Stimulated activated naive B cell treated with anti-CD40 and anti-IgM and Interleukin-4, amounts not matched to agents 10 μg/mL and 1 μg/mL and 100 μg/mL, for 72 hours (primary cell): ENCODE results near the gene GALNT15.
A peak's percentile ranks its signal among the peaks of the same experiment; 100 is the strongest.

ENCODE experiments used
- ATAC-seq, 2 donors: fragments of 150-1000 bp; cut with Tn5 transposase; replicated peaks; 2 replicates each; pipeline ENCODE4 v1.10.0; 2021; ENCODE audit warnings: moderate library complexity in 1 of 2
- DNase-seq: peaks from one replicate; pipeline ENCODE4 v3.0.0; 2021
- H3K27ac Mint-ChIP-seq: one replicate; pipeline ENCODE4 v1.8.0; 2022; ENCODE audit warnings: mild to moderate bottlenecking, mixed read lengths
- H3K27me3 Mint-ChIP-seq, 2 donors: one replicate each; pipeline ENCODE4 v1.8.0; 2022; ENCODE audit warnings: mixed read lengths in 2 of 2
- H3K36me3 Mint-ChIP-seq, 2 donors: one replicate each; pipeline ENCODE4 v1.8.0; 2022; ENCODE audit warnings: mixed read lengths in 2 of 2, mild to moderate bottlenecking in 1 of 2
- H3K4me1 Mint-ChIP-seq, 2 donors: one replicate each; pipeline ENCODE4 v1.8.0; 2022; ENCODE audit warnings: mixed read lengths in 2 of 2, mild to moderate bottlenecking in 1 of 2
- H3K4me3 Mint-ChIP-seq, 2 donors: one replicate each; pipeline ENCODE4 v1.8.0; 2022; ENCODE audit warnings: mild to moderate bottlenecking in 2 of 2, mixed read lengths in 2 of 2, moderate library complexity in 1 of 2
- H3K9me3 Mint-ChIP-seq, 2 donors: one replicate each; pipeline ENCODE4 v1.8.0; 2022; ENCODE audit warnings: mixed read lengths in 2 of 2, mild to moderate bottlenecking in 1 of 2

Gene GALNT15

DNA sequence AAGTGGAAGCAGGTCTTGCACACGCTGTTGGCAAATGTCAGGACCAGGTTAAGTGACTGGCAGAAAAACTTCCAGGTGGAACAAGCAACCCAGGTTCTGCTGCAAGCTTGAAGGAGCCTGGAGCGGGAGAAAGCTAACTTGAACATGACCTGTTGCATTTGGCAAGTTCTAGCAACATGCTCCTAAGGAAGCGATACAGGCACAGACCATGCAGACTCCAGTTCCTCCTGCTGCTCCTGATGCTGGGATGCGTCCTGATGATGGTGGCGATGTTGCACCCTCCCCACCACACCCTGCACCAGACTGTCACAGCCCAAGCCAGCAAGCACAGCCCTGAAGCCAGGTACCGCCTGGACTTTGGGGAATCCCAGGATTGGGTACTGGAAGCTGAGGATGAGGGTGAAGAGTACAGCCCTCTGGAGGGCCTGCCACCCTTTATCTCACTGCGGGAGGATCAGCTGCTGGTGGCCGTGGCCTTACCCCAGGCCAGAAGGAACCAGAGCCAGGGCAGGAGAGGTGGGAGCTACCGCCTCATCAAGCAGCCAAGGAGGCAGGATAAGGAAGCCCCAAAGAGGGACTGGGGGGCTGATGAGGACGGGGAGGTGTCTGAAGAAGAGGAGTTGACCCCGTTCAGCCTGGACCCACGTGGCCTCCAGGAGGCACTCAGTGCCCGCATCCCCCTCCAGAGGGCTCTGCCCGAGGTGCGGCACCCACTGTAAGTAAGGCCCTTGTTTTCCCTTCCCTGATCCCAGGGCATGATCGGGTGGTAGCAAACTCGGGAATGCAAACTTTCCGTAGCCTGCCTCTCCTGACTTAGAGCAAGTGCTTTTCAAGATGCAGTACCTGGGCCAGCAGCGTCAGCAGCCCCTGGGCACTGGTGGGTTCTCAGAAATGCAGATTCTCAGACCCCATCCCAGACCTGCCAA lies 759 bp downstream of the GALNT15 start:
- H3K27ac Mint-ChIP-seq = no peak overlapping the region
- no peaks in the 10 kb centered on the region for H3K9me3 Mint-ChIP-seq
- no peaks in the 10 kb centered on the region for H3K36me3 Mint-ChIP-seq
- H3K4me1 Mint-ChIP-seq = peaks cover 0 to 1% of the 10 kb centered on the region in 2 donors
- no peak for DNase-seq
- no peak for ATAC-seq
- no peak overlapping the region for H3K4me3 Mint-ChIP-seq
- H3K27me3 Mint-ChIP-seq = peaks cover 17 to 18% of the 10 kb centered on the region in 2 donors

DNA sequence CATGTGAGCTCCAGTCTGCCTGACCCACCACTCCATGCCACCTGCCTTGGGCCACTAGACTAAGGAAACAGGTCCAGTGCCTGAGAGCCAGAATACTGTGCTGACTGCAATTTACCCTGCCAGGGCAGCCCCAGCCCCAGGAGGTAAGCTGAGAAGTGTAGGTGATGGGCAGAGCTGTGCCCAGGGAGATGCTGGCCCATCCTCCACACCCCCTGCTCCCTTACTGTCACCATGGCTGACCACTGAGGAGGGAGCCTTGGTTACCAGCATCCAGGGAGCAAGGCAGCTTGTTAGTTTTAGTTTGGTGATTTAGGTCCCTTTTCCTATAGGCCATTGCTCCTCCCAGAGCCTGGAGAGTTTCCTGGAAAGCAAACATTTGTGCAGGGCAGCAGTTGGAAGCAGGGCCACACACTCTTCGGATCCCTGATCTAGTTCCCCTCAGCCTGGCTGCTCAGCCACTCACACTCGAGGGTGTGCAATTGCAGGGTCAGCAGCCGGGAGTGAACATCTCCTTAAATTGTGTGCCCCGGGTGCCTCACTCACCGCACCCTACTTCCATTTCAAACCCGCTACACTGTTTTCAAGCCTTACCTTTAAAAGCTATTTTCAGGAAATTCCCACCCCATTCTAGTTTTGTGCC lies 2.0 kb downstream of the GALNT15 start:
- peaks cover 17 to 18% of the 10 kb centered on the region in 2 donors for H3K27me3 Mint-ChIP-seq
- no peaks in the 10 kb centered on the region for H3K9me3 Mint-ChIP-seq
- ATAC-seq = no peak
- H3K27ac Mint-ChIP-seq = no peak overlapping the region
- no peak for DNase-seq
- no peak overlapping the region for H3K4me3 Mint-ChIP-seq
- peaks cover 0 to 1% of the 10 kb centered on the region in 2 donors for H3K4me1 Mint-ChIP-seq
- no peaks in the 10 kb centered on the region for H3K36me3 Mint-ChIP-seq

DNA sequence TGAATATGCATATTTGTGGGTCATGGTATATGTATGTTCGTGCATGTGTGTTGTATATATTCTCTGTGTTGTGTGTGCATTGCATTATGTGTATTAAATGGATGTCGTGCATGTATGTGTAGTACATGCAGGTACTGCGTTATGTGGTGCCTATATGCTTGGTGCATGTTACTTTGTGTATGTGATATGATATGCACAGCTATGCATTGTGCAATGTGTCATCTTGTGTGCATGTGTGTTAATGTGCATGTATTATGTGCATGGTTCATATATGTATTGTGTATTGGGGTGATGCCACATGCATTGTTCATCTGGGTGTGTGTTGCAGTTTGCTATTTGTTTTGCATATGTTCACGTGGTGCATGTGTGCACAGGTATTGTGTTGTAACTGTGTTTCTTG lies 2.9 kb downstream of the GALNT15 start:
- Mint-ChIP-seq H3K4me1 (peaks cover 0 to 1% of the 10 kb centered on the region in 2 donors), H3K27me3 (peaks cover 17 to 18% of the 10 kb centered on the region in 2 donors), H3K36me3 (no peaks in the 10 kb centered on the region), H3K27ac (no peak overlapping the region), H3K4me3 (no peak overlapping the region), H3K9me3 (no peaks in the 10 kb centered on the region)
- DNase-seq (no peak), ATAC-seq (no peak)

DNA sequence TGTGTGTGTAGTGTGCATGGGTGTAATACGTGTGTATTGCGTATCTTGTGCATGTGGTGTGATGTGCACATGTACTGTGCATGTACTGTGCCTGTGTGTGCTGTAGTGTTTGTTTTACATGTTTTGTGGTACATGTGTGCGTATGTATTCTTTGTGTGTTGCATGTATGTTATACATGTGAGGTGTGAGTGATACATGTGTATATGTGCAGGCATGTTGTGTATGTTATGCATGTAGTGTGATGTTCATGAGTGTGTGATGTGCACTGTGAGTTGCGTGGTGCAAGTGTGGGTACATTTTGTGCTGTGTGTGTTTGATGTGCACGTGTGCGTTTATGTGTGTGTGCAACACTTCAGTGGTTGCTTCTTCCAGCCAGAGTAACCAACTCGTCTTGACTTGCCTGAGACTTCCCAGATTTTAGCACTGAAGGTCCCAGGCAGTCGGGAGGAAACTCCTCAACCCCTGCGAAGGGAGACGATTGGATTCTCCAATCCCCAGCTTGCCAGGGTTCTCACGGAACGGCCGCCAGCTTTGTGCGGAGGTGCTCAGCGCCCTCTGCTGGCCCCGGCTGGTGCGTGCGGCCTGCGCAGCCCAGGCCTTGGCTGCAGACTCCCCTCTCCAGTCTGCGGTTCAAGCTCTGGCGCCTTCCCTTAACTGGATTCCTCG lies 3.6 kb downstream of the GALNT15 start:
- H3K36me3 Mint-ChIP-seq = no peaks in the 10 kb centered on the region
- DNase-seq (peak; percentile 43), ATAC-seq (peak; percentile 81 to 89)
- H3K4me1 Mint-ChIP-seq = peaks cover 0 to 1% of the 10 kb centered on the region in 2 donors
- no peak overlapping the region for H3K4me3 Mint-ChIP-seq
- no peak overlapping the region for H3K27ac Mint-ChIP-seq
- peaks cover 17 to 18% of the 10 kb centered on the region in 2 donors for H3K27me3 Mint-ChIP-seq
- H3K9me3 Mint-ChIP-seq = no peaks in the 10 kb centered on the region

DNA sequence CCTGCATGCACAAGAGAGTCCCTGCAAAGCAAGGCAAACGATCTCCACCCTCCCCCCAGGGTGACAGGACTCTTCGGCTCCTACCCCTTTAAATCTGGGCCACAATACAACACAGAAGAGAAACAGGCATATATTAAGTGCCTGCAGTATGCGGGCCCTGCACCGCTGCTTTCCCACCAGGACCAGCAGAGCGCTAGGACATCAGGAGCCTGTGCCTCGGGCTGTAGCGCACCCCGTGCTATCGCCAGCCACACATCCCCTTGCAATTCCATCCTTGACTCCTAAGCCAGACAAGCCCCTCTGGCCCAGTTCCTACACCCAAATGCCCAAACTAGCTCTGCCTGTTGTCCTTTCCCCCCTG lies 4.1 kb downstream of the GALNT15 start:
- Mint-ChIP-seq H3K4me3 (no peak overlapping the region), H3K9me3 (no peaks in the 10 kb centered on the region), H3K27me3 (peaks cover 17 to 18% of the 10 kb centered on the region in 2 donors), H3K36me3 (no peaks in the 10 kb centered on the region), H3K4me1 (peaks cover 0 to 1% of the 10 kb centered on the region in 2 donors), H3K27ac (no peak overlapping the region)
- DNase-seq = no peak
- peak; percentile 14 to 29 for ATAC-seq

DNA sequence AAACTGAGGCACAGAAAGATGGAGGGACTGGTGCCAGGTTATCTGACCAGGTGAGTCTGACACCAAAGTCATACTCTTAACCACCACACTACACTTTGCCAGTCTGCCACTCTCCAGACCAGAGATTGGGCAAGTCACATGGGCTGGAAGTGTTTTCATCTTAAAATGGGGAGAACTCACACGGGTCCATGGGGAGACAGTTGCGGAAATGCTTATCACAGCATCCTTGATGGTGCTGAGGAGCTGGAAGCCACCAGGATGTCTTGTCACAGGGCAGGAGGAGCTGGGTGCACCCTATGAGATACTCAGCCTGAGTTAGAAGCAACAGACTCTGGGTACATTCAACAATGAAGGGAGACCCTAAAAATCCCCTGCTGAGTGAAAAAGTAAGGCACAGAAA lies 4.8 kb downstream of the GALNT15 start:
- Mint-ChIP-seq H3K9me3 (no peaks in the 10 kb centered on the region), H3K36me3 (no peaks in the 10 kb centered on the region)

DNA sequence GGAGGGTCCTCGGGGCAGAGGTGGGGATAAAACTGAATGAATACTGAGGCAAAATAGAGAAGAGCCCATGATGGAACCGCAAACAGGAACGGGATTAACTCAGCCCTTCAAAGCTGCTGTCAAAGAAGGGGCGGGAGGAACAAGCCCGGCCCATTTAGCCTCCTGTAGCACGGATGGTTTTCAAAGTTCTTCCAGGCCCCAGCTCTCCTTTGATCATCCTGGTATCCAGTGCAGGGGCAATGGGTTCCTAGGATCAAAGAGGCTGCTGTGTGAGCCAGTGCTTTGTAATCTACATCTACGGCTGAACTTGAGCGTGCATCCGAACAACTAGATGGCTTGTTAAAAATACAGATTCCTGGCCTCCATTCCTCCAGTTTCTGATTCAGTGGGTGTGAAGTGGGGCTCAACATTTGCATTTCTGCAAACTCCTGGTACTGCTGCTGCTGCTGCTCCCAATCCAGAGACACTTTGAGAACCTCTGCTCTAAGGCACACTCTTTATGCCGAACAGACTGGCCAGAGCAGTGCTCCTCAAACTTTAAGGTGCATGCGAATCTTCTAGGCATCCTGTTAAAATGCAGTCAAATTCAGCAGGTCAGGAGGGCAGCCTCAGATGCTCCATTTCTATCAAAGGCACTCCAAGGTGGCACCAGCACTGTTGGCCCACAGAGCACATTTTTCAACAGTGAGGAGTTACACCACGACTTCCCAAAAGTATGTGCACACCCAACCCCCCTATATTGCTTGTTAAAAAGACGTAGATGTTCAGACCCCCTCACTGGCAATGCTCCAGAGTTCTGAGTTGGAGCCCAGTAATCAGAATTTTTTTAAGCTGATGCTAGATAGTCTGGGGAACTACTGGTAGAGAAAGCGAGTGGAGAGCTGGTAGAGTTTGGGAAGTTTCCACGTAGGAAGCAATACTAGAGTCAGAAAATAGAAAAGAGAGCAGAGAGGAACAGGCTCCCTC lies 5.6 kb downstream of the GALNT15 start:
- no peak for ATAC-seq
- Mint-ChIP-seq H3K9me3 (no peaks in the 10 kb centered on the region), H3K4me3 (no peak overlapping the region), H3K27me3 (peaks cover 17 to 18% of the 10 kb centered on the region in 2 donors), H3K27ac (no peak overlapping the region), H3K4me1 (peaks cover 0 to 1% of the 10 kb centered on the region in 2 donors), H3K36me3 (no peaks in the 10 kb centered on the region)
- no peak for DNase-seq

More for the DNA sequence above, 4.8 kb downstream of the GALNT15 start:
- peaks cover 0 to 1% of the 10 kb centered on the region in 2 donors for H3K4me1 Mint-ChIP-seq
- H3K27ac Mint-ChIP-seq = no peak overlapping the region
- ATAC-seq (no peak), DNase-seq (no peak)
- H3K4me3 Mint-ChIP-seq = no peak overlapping the region
- H3K27me3 Mint-ChIP-seq = peaks cover 17 to 18% of the 10 kb centered on the region in 2 donors

DNA sequence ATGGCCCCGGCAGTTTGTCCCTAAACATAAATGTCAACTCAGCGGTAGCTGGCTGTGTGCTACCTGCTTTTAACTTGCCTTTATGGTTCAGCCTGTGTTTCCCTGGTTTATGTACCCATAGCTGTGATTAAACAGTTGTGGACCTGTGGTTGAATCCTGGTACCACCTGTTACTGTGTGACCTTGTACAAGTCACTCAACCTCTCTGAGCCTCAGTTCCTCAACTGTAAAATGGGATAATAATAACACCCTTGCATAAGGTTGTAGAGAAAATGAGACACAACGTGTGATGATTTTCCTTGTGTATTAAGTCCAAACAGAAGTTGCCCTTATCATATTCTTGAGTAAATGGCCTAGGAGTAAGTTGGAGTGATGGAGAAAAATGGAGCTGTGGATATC lies 6.3 kb downstream of the GALNT15 start:
- Mint-ChIP-seq H3K36me3 (no peaks in the 10 kb centered on the region), H3K4me3 (no peak overlapping the region), H3K4me1 (peaks cover 0 to 1% of the 10 kb centered on the region in 2 donors), H3K27ac (no peak overlapping the region), H3K27me3 (peaks cover 17 to 18% of the 10 kb centered on the region in 2 donors), H3K9me3 (no peaks in the 10 kb centered on the region)
- ATAC-seq (no peak), DNase-seq (no peak)

DNA sequence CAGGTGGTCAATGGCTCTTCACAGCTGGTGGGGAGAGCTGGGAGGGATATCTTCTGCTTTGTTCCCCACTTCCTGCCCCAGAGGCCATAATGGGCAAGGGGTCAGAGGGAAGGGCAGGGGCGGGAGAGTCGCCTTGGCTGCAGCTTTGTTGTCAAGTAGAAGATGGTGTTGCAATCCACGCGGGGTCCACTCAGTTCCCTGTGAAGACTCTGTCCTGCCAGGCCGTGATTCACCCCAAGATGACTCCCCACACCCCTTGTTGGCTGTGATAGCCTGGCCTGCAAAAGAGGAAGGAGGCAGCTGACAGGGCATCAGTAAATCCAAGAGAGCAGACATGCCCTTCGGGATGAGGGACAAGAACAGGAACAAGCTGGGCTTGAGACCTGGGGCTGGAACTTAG lies 6.9 kb downstream of the GALNT15 start:
- ATAC-seq = no peak
- no peaks in the 10 kb centered on the region for H3K36me3 Mint-ChIP-seq
- H3K9me3 Mint-ChIP-seq = no peaks in the 10 kb centered on the region
- no peak overlapping the region for H3K4me3 Mint-ChIP-seq
- peaks cover 0 to 1% of the 10 kb centered on the region in 2 donors for H3K4me1 Mint-ChIP-seq
- H3K27ac Mint-ChIP-seq = no peak overlapping the region
- no peak for DNase-seq
- H3K27me3 Mint-ChIP-seq = peaks cover 17 to 18% of the 10 kb centered on the region in 2 donors

DNA sequence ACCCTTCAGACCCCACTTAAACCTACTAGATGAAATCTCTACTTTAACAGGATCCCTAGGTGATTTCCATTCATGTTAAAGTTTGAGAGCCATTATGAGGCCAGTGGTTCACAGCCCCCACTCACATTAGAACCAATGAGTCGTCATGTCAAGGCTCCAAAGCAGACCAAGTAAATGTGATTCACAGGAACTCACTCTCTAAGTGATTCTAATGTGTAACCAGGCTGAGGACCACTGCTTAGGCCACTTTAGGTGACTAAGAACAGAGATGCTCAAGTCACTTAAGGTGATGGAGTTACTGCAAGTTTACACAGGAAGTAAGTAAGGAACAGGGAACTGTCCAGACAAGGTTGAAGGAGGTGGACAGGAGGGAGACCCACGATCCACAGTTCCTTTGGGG lies 7.7 kb downstream of the GALNT15 start:
- no peaks in the 10 kb centered on the region for H3K36me3 Mint-ChIP-seq
- no peak for DNase-seq

DNA sequence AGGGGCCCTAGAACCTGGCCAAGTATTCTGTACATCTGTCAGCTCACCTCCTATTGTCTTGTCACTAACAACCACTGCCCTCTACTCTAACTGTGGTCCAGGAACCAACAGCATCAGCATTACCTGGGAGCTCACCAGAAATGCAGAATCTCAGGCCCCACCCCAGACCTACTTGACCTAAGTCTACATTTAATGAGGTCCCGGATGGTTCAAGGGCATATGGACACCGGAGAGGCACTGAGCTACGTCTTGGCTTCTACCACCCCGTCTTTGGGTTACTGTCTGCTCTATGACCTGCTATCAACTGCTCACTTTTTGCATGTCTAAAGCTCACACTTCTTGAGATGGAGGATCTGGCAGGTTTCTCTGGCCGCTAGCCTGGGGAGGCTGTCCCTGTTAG lies 8.1 kb downstream of the GALNT15 start:
- H3K27me3 Mint-ChIP-seq = peaks cover 12 to 13% of the 10 kb centered on the region in 2 donors
- peaks cover 0 to 1% of the 10 kb centered on the region in 2 donors for H3K4me1 Mint-ChIP-seq
- no peak overlapping the region for H3K4me3 Mint-ChIP-seq
- H3K27ac Mint-ChIP-seq = no peak overlapping the region
- H3K36me3 Mint-ChIP-seq = no peaks in the 10 kb centered on the region
- ATAC-seq (no peak), DNase-seq (no peak)
- peaks cover 0 to 1% of the 10 kb centered on the region in 2 donors for H3K9me3 Mint-ChIP-seq

More for the DNA sequence above, 7.7 kb downstream of the GALNT15 start:
- ATAC-seq = no peak
- Mint-ChIP-seq H3K4me3 (no peak overlapping the region), H3K4me1 (peaks cover 0 to 1% of the 10 kb centered on the region in 2 donors), H3K27me3 (peaks cover 16 to 17% of the 10 kb centered on the region in 2 donors), H3K27ac (no peak overlapping the region), H3K9me3 (peaks cover 0 to 1% of the 10 kb centered on the region in 2 donors)

DNA sequence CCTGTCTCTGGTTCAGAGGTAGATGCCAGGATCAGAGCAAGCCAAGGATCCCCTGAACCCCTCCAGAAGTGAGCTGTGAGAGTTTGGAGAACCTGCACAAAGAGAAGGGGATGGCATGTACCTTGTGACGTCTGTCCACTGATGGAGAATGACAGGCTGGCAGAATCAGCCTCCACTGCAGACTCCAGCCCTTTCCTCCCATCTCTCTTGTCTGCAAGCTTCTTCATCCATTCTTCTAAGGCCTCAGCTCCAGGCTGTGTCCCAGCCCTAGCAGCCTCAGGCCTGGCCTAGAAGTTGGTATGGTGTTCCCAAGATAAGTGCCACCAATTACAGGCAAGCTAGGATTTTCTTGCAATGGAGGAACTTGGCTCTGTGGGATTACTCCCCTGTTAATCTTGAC lies 8.6 kb downstream of the GALNT15 start:
- no peak for ATAC-seq
- no peaks in the 10 kb centered on the region for H3K36me3 Mint-ChIP-seq
- no peak overlapping the region for H3K4me3 Mint-ChIP-seq
- H3K4me1 Mint-ChIP-seq = peaks cover 0 to 1% of the 10 kb centered on the region in 2 donors
- H3K9me3 Mint-ChIP-seq = peaks cover 0 to 1% of the 10 kb centered on the region in 2 donors
- DNase-seq = no peak
- H3K27me3 Mint-ChIP-seq = peaks cover 7 to 14% of the 10 kb centered on the region in 2 donors
- no peak overlapping the region for H3K27ac Mint-ChIP-seq

DNA sequence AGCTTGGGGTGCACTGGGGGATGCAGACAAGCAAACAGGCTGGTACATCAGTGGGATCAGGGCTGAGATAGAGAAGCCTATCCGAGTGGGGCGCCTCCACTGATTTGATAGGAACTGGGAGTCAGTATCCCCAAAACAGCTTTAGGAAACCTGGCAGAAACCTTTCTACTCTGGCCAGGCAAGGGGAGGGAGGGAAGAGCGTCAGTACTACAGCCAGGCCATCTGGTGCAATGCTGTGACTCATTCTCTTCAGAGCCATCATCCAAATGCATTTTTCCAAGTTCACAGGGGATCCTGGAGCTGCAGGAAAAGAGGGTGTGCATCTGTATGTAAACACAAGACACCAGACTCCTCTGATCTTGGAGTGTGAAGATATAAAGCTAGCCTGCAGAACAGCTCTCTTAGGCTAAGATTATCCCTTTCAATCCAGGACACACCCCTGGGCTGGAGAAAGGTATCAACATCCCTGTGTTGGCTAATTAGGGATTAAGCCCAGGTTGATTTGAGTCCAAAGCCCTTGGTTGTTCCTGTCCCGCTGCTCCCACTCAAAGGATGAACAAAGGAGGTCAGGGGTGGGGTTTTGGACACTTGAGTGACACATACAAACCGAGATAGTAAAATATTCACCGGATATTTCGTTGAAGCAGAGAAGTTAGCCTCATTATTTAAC lies 9.3 kb downstream of the GALNT15 start:
- DNase-seq = no peak
- no peaks in the 10 kb centered on the region for H3K36me3 Mint-ChIP-seq
- peaks cover 7 to 12% of the 10 kb centered on the region in 2 donors for H3K27me3 Mint-ChIP-seq
- H3K9me3 Mint-ChIP-seq = peaks cover 0 to 1% of the 10 kb centered on the region in 2 donors
- no peaks in the 10 kb centered on the region for H3K4me1 Mint-ChIP-seq
- H3K27ac Mint-ChIP-seq = no peak overlapping the region
- no peak for ATAC-seq
- no peak overlapping the region for H3K4me3 Mint-ChIP-seq
